Osteoblast (primary cell): ENCODE measurements around the gene PAX5. TPM values are rescaled to one million over a fixed set of nuclear protein-coding genes. Genes with fewer than 3 reads are reported as not detected.

Experiments
- DNase-seq: peaks from one replicate; pipeline ENCODE4 v3.0.0; 2011; ENCODE audit warnings: low spot score, mixed read lengths; ENCODE audit not compliant: insufficient read length; ENCODE audit errors: missing footprints
- H2AFZ ChIP-seq: 2 replicates; pipeline ENCODE4 v1.6.0; 2011; ENCODE audit warnings: mild to moderate bottlenecking, low read length
- H3K27ac ChIP-seq: 2 replicates; pipeline ENCODE4 v1.5.1; 2011; ENCODE audit warnings: mild to moderate bottlenecking, low read depth, low read length, moderate library complexity
- H3K27me3 ChIP-seq: 2 replicates; pipeline ENCODE4 v1.6.0; 2012; ENCODE audit warnings: mild to moderate bottlenecking, control low read depth, inconsistent platforms, low read length, moderate library complexity; ENCODE audit not compliant: insufficient read depth
- H3K36me3 ChIP-seq: 2 replicates; pipeline ENCODE4 v1.5.1; 2011; ENCODE audit warnings: mild to moderate bottlenecking, low read length, control low read depth, moderate library complexity; ENCODE audit not compliant: insufficient read depth
- H3K4me1 ChIP-seq: 2 replicates; pipeline ENCODE4 v1.5.1; 2011; ENCODE audit warnings: mild to moderate bottlenecking, low read length, control low read depth, moderate library complexity; ENCODE audit not compliant: insufficient read depth
- H3K4me2 ChIP-seq: 2 replicates; pipeline ENCODE4 v1.6.0; 2011; ENCODE audit warnings: mild to moderate bottlenecking, low read length; ENCODE audit not compliant: insufficient read depth
- H3K4me3 ChIP-seq: fragments of 200-600 bp; sonication (generic); 3 replicates; pipeline ENCODE4 v1.5.1; 2012; ENCODE audit warnings: mild to moderate bottlenecking, low read length, inconsistent platforms; ENCODE audit not compliant: insufficient read depth
- H3K79me2 ChIP-seq: 2 replicates; pipeline ENCODE4 v1.6.0; 2012; ENCODE audit warnings: mild to moderate bottlenecking, low read length, control low read depth, inconsistent platforms; ENCODE audit not compliant: insufficient read depth
- H3K9me3 ChIP-seq: 2 replicates; pipeline ENCODE4 v1.5.1; 2011; ENCODE audit warnings: low read depth, low read length, control low read depth
- H4K20me1 ChIP-seq: 2 replicates; pipeline ENCODE4 v1.6.0; 2012; ENCODE audit warnings: mild to moderate bottlenecking, low read length, control low read depth; ENCODE audit not compliant: insufficient read depth
- total RNA-seq: library from RNA; depleted of rRNA; stranded (reverse); fragments of >200 nt; gene quantifications from 2 replicates; pipeline ENCODE4 v1.2.3, GENCODE V29; 2012
- TF ChIP-seq, protein P1 (sequence below): IDR thresholded peaks from 2 replicates; pipeline ENCODE4 v1.5.1; 2011; ENCODE audit warnings: mild to moderate bottlenecking, low read depth, low read length, moderate library complexity; ENCODE audit errors: extremely low read depth

PAX5 gene
- total RNA-seq, 1 donor, result not detected

DNA sequence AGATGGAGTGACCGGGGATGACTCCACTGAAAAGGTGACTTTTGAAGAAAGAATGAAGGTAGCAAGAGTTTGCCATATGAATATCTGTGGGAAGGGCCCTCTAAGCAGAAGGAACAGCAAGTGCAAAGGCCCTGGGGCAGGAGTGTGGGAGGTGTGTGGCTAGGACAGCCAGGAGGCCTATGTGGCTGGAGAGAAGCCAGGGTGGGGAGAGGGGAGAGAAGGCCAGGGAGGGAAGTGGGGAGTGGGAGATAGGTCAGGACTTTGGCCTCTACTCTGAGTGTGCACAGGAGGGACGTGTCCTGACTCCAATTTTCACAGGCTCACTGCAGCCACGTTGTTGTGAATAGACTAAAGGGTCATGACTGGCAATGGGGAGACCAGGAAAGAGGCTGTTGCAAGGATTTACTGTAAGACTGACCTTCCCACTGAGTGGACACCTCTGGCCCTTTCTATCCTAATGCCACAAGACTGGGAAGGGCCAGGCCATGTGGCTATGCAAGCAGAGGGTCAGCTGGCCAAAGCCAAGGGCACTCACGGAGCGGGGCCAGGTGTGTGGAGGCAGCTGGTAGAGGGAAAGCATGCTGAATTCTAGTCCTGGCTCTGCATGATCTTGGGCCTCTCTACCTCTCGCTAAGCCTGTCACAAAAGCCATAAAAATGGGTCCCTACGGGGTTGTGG, 172.4 kb downstream of the PAX5 start:
- Histone ChIP-seq H4K20me1 (no peaks in the 10 kb centered on the region), H3K9me3 (no peaks in the 10 kb centered on the region), H2AFZ (no peak overlapping the region), H3K27me3 (peaks cover 40% of the 10 kb centered on the region), H3K4me3 (no peak overlapping the region), H3K4me1 (no peaks in the 10 kb centered on the region), H3K36me3 (no peaks in the 10 kb centered on the region), H3K79me2 (no peaks in the 10 kb centered on the region), H3K27ac (no peak overlapping the region), H3K4me2 (no peak overlapping the region)
- TF ChIP-seq, protein P1, sequence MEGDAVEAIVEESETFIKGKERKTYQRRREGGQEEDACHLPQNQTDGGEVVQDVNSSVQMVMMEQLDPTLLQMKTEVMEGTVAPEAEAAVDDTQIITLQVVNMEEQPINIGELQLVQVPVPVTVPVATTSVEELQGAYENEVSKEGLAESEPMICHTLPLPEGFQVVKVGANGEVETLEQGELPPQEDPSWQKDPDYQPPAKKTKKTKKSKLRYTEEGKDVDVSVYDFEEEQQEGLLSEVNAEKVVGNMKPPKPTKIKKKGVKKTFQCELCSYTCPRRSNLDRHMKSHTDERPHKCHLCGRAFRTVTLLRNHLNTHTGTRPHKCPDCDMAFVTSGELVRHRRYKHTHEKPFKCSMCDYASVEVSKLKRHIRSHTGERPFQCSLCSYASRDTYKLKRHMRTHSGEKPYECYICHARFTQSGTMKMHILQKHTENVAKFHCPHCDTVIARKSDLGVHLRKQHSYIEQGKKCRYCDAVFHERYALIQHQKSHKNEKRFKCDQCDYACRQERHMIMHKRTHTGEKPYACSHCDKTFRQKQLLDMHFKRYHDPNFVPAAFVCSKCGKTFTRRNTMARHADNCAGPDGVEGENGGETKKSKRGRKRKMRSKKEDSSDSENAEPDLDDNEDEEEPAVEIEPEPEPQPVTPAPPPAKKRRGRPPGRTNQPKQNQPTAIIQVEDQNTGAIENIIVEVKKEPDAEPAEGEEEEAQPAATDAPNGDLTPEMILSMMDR, result no peak
- no peak for DNase-seq

DNA sequence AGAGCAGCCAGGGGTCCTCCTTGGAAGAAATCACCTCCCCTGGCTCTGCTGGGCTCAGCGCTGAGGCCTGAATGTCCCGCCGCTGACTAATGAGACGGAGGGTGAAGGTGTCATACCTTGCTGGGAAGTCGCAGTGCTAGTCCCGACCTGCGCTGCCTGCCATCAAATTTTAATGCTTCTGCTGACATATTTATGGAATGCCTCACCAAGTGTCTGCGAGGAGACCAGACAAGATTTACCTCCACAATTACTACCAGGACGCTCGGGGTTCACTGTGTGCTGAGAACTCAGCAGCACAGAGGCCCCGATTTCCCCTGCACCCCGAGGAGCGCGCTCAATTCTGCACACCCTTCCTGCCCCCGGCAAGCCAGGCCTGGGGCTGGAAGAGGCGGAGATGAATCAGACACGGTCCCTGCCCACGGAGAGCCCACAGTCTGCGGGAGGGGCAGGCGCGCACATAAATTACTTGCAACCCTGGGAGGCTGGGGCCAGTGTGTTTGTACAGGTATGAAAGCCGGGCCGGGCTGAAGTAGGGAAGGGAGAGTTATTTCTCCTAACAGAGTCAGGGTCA, 175.2 kb downstream of the PAX5 start:
- Histone ChIP-seq H3K27ac (no peak overlapping the region), H3K4me2 (no peak overlapping the region), H3K36me3 (no peaks in the 10 kb centered on the region), H4K20me1 (no peaks in the 10 kb centered on the region), H3K9me3 (no peaks in the 10 kb centered on the region), H2AFZ (no peak overlapping the region), H3K4me3 (no peak overlapping the region), H3K79me2 (no peaks in the 10 kb centered on the region), H3K27me3 (peaks cover 42% of the 10 kb centered on the region), H3K4me1 (no peaks in the 10 kb centered on the region)
- TF ChIP-seq, protein P1, result no peak
- no peak for DNase-seq

DNA sequence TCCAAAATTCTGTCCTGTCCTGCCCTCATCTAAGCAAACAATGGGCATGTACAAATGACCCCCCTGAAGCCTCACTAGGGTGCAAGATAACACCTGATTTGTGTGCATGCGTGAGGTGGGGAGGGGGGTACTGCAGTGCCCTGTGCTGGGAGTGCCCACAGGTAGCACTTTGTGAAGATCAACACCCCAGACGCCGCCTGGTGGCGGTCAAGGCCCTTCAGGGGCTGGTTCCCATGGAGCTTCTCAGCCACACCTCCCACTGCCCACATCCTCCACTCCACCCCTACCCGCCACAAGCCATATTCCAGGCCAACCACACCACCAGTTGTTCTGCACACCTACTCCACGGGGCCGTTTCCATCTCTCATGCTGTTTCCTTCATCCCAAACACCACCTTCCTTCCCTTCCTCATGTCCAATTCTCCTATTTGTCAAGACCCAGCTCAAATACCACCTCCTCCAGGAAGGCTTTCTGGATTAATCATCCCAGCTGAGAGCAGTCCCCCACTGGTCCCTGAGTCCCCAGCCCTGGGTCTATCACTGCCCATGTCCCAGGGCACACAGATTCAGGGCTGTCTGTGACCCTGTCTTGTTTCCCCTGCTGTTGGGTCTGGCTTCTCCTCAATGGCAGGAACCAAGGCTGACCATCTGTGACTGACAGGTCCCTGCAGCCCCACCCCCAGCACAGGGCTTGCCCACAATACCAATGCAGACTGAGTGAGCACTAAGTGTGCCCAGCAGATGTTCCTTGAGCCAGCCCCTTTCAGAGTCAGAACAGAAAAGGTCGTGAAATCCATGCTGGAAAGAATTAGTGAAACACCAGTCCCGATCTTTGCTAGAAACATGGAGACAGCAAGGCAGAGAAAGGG, 178.4 kb downstream of the PAX5 start:
- Histone ChIP-seq H3K4me2 (no peak overlapping the region), H3K4me3 (no peak overlapping the region), H3K27me3 (peaks cover 43% of the 10 kb centered on the region), H3K27ac (no peak overlapping the region), H4K20me1 (no peaks in the 10 kb centered on the region), H3K79me2 (no peaks in the 10 kb centered on the region), H3K9me3 (no peaks in the 10 kb centered on the region), H3K4me1 (no peaks in the 10 kb centered on the region), H3K36me3 (no peaks in the 10 kb centered on the region), H2AFZ (no peak overlapping the region)
- TF ChIP-seq, protein P1, result peak; percentile 25
- no peak for DNase-seq

DNA sequence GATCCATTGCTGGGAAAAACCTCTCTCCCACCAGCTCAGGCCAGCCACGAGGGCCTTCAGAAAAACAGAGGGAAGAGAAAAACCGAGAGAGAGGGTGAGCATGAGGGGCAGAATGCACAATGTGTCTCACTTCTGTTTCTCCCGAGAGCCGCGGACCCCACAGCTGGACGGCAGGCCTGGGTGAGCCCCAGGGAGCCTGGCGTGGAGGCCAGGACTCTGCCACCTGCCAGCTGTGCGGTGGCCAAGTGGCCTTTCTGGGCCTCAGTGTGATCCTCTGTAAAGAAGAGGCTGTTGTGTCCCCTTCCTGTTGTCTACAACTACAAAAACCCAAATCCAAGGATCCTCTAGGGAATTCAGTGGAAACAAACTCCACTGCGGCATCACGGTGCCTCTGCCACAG, 179.3 kb downstream of the PAX5 start:
- TF ChIP-seq, protein P1, result no peak
- no peak overlapping the region for H3K4me3 ChIP-seq

More for the DNA sequence above, 179.3 kb downstream of the PAX5 start:
- Histone ChIP-seq H3K79me2 (no peaks in the 10 kb centered on the region), H2AFZ (no peak overlapping the region), H3K27me3 (peaks cover 40% of the 10 kb centered on the region), H3K9me3 (no peaks in the 10 kb centered on the region), H3K36me3 (no peaks in the 10 kb centered on the region), H4K20me1 (no peaks in the 10 kb centered on the region), H3K27ac (no peak overlapping the region), H3K4me2 (no peak overlapping the region), H3K4me1 (no peaks in the 10 kb centered on the region)
- DNase-seq, result no peak
